Endodermal cell (in vitro differentiated cells): ENCODE data around the gene MT2A. TPM values are rescaled to one million over a fixed set of nuclear protein-coding genes. Genes with fewer than 3 reads are reported as not detected.

Source experiments
- DNase-seq: peaks from one replicate; pipeline ENCODE4 v3.0.0-alpha.2; 2017
- H3K27ac ChIP-seq: 2 replicates; pipeline ENCODE4 v1.5.1; 2013; ENCODE audit warnings: mild to moderate bottlenecking, low read depth, low read length, moderate library complexity
- H3K27me3 ChIP-seq: 2 replicates; pipeline ENCODE4 v1.6.1; 2013; ENCODE audit warnings: mild to moderate bottlenecking, low read length, moderate library complexity; ENCODE audit not compliant: insufficient read depth, control insufficient read depth, poor library complexity, severe bottlenecking
- H3K36me3 ChIP-seq: 2 replicates; pipeline ENCODE4 v1.7.0; 2013; ENCODE audit warnings: mild to moderate bottlenecking, low read length, moderate library complexity; ENCODE audit not compliant: control insufficient read depth, insufficient read depth
- H3K4me1 ChIP-seq: one replicate; pipeline ENCODE4 v1.7.0; 2013; ENCODE audit warnings: low read length; ENCODE audit not compliant: control insufficient read depth, insufficient read depth
- H3K4me3 ChIP-seq: 2 replicates; pipeline ENCODE4 v1.5.1; 2013; ENCODE audit warnings: mild to moderate bottlenecking, low read length, moderate library complexity
- H3K9ac ChIP-seq: 2 replicates; pipeline ENCODE4 v1.6.1; 2013; ENCODE audit warnings: mild to moderate bottlenecking, low read length, moderate library complexity; ENCODE audit not compliant: poor library complexity, severe bottlenecking; ENCODE audit errors: extremely low read depth
- H3K9me3 ChIP-seq: 2 replicates; pipeline ENCODE4 v1.6.1; 2013; ENCODE audit warnings: mild to moderate bottlenecking, low read length, moderate library complexity; ENCODE audit not compliant: control insufficient read depth
- H3K27ac Mint-ChIP-seq: 2 replicates; pipeline ENCODE4 v1.8.0; 2020; ENCODE audit warnings: mixed read lengths
- H3K27me3 Mint-ChIP-seq: 2 replicates; pipeline ENCODE4 v1.8.0; 2021; ENCODE audit warnings: mild to moderate bottlenecking, mixed read lengths; ENCODE audit not compliant: insufficient read depth
- H3K36me3 Mint-ChIP-seq: 2 replicates; pipeline ENCODE4 v1.8.0; 2020; ENCODE audit warnings: low read depth, mixed read lengths
- H3K4me1 Mint-ChIP-seq: 2 replicates; pipeline ENCODE4 v1.8.0; 2020; ENCODE audit warnings: mixed read lengths
- H3K4me3 Mint-ChIP-seq: 2 replicates; pipeline ENCODE4 v1.8.0; 2020; ENCODE audit warnings: mild to moderate bottlenecking, moderate library complexity, mixed read lengths
- H3K9me3 Mint-ChIP-seq: 2 replicates; pipeline ENCODE4 v1.8.0; 2020; ENCODE audit warnings: mild to moderate bottlenecking, mixed read lengths
- CTCF ChIP-seq: fragments of 200-600 bp; sonication (generic); conservative IDR thresholded peaks from 2 replicates; pipeline ENCODE4 v1.5.0; 2021; ENCODE audit warnings: antibody characterized with exemption, mild to moderate bottlenecking
- WGBS, 2 experiments: methylation state at CpG; one replicate each; pipeline versions ENCODE4 v1.1.5 to v1.1.7; 2013; ENCODE audit warnings: missing lambda C conversion rate in 2 of 2, mixed read lengths in 1 of 2; ENCODE audit not compliant: insufficient coverage in 1 of 2, insufficient read length in 1 of 2; 5-methylcytosine and 5-hydroxymethylcytosine counted together
- total RNA-seq, 2 donors: library from RNA; stranded (reverse); fragmentation: NEBNext Ultra II Directional in 1 of 2; extraction: Animal tissue kit (Norgen Biotek cat#: 25700) in 1 of 2; gene quantifications; 2 replicates in 1 of 2; 3 replicates in 1 of 2; pipeline ENCODE4 v1.2.1, GENCODE V29; 2021

The MT2A gene
- total RNA-seq, 2 donors from 2014 or later = 6.8 TPM; not detected in 1

GRCh38 chr16:56625140-56625942, 17.0 kb downstream of the MT2A start, which contains the start of gene MT1E:
MT1E (plus strand) TSS chr16:56625781; CDS start chr16:56625852, 71 bp downstream.
- H3K9me3 ChIP-seq = peaks cover 6% of the 10 kb centered on the region
- no peaks in the 10 kb centered on the region for H3K9me3 Mint-ChIP-seq
- H3K27me3 Mint-ChIP-seq = peaks cover 80% of the 10 kb centered on the region
- no peaks in the 10 kb centered on the region for H3K4me1 ChIP-seq
- DNase-seq = peak; percentile 78
- H3K4me3 ChIP-seq = peak within 1 kb of the TSS; percentile 69
- no peaks in the 10 kb centered on the region for H3K36me3 Mint-ChIP-seq
- 10 to 14% methylated on average over 25 to 62 of the region's 62 CpGs for WGBS, 2 experiments
- peaks cover 62% of the 10 kb centered on the region for H3K27me3 ChIP-seq
- H3K9ac ChIP-seq = no peak within 1 kb of the TSS
- peaks cover 25% of the 10 kb centered on the region for H3K4me1 Mint-ChIP-seq
- no peak within 1 kb of the TSS for H3K27ac ChIP-seq
- TF ChIP-seq CTCF = no peak
- no peak within 1 kb of the TSS for H3K27ac Mint-ChIP-seq
- no peaks in the 10 kb centered on the region for H3K36me3 ChIP-seq
- peak within 1 kb of the TSS; percentile 65 for H3K4me3 Mint-ChIP-seq

GRCh38 chr16:56625943-56626654, 17.7 kb downstream of the MT2A start:
- H3K27me3 ChIP-seq = peaks cover 67% of the 10 kb centered on the region
- no peaks in the 10 kb centered on the region for H3K36me3 ChIP-seq
- no peak for TF ChIP-seq CTCF
- H3K4me1 ChIP-seq = no peaks in the 10 kb centered on the region
- Mint-ChIP-seq H3K9me3 (no peaks in the 10 kb centered on the region), H3K27ac (no peak overlapping the region), H3K36me3 (no peaks in the 10 kb centered on the region), H3K27me3 (peaks cover 83% of the 10 kb centered on the region), H3K4me3 (peak overlapping the region; percentile 65), H3K4me1 (peaks cover 22% of the 10 kb centered on the region)
- H3K9me3 ChIP-seq = peaks cover 6% of the 10 kb centered on the region
- DNase-seq = peak; percentile 71
- no peak overlapping the region for H3K9ac ChIP-seq
- 46 to 47% methylated on average over 10 to 16 of the region's 16 CpGs for WGBS, 2 experiments
- no peak overlapping the region for H3K27ac ChIP-seq
- no peak overlapping the region for H3K4me3 ChIP-seq

- WGBS, 2 experiments = 68 to 82% methylated on average over 4 to 7 of the region's 7 CpGs
- no peak for DNase-seq
- H3K4me1 Mint-ChIP-seq = peaks cover 16% of the 10 kb centered on the region
- H3K9ac ChIP-seq = no peak overlapping the region
- no peak for TF ChIP-seq CTCF
- H3K27me3 Mint-ChIP-seq = peaks cover 88% of the 10 kb centered on the region
- no peaks in the 10 kb centered on the region for H3K4me1 ChIP-seq
- no peak overlapping the region for H3K4me3 Mint-ChIP-seq
- no peaks in the 10 kb centered on the region for H3K36me3 Mint-ChIP-seq
- H3K4me3 ChIP-seq = no peak overlapping the region
- H3K27me3 ChIP-seq = peaks cover 73% of the 10 kb centered on the region
- peaks cover 6% of the 10 kb centered on the region for H3K9me3 ChIP-seq
- H3K27ac Mint-ChIP-seq = no peak overlapping the region
- H3K9me3 Mint-ChIP-seq = no peaks in the 10 kb centered on the region
- H3K27ac ChIP-seq = no peak overlapping the region
- H3K36me3 ChIP-seq = no peaks in the 10 kb centered on the region
Measured at GRCh38 chr16:56626685-56627084, 18.3 kb downstream of the MT2A start.
